HEK293T (cell line): ENCODE measurements around the gene PCYT1A.
"Not testable (repeated sequence)": the region's sequence is repeated elsewhere in the genome, so short reads cannot be mapped to it uniquely, and the experiment has no call there.

ENCODE experiments used
- CTCF ChIA-PET: fragments of 350-600 bp; formaldehyde crosslinking; extraction: SDS; loops from one replicate; lab custom pipeline; 2021; ENCODE audit warnings: antibody characterized with exemption, inconsistent platforms; lab: Yijun Ruan, JAX
- POLR2A ChIA-PET: fragments of 350-600 bp; formaldehyde crosslinking; extraction: SDS; loops from one replicate; lab custom pipeline; 2020; ENCODE audit warnings: antibody characterized with exemption, inconsistent platforms; lab: Yijun Ruan, JAX
- DNase-seq: peaks from one replicate; pipeline ENCODE4 v3.0.0; 2012; ENCODE audit warnings: mixed read lengths; ENCODE audit errors: extremely low spot score
- ARNT ChIP-seq: fragments of 450-650 bp; IDR thresholded peaks from 2 replicates; pipeline ENCODE4 v1.6.1; 2017; ENCODE audit warnings: mild to moderate bottlenecking
- BHLHE40 ChIP-seq: fragments of 450-650 bp; IDR thresholded peaks from 2 replicates; pipeline ENCODE4 v1.6.1; 2016; ENCODE audit warnings: mild to moderate bottlenecking, moderate library complexity, borderline replicate concordance
- CTBP1 ChIP-seq: fragments of 450-650 bp; IDR thresholded peaks from 2 replicates; pipeline ENCODE4 v1.6.1; 2016; ENCODE audit warnings: borderline replicate concordance
- ELF4 ChIP-seq: fragments of 450-650 bp; IDR thresholded peaks from 2 replicates; pipeline ENCODE4 v1.6.1; 2017; ENCODE audit warnings: antibody characterized with exemption
- FOXA1 ChIP-seq: fragments of 450-650 bp; IDR thresholded peaks from 2 replicates; pipeline ENCODE4 v1.6.1; 2016; ENCODE audit warnings: mild to moderate bottlenecking
- FOXK2 ChIP-seq: fragments of 450-650 bp; IDR thresholded peaks from 2 replicates; pipeline ENCODE4 v1.6.1; 2016; ENCODE audit warnings: mild to moderate bottlenecking
- FOXM1 ChIP-seq: fragments of 450-650 bp; IDR thresholded peaks from 2 replicates; pipeline ENCODE4 v1.6.1; 2017; ENCODE audit warnings: mild to moderate bottlenecking, borderline replicate concordance
- HDGF ChIP-seq: fragments of 450-650 bp; IDR thresholded peaks from 2 replicates; pipeline ENCODE4 v1.6.1; 2017; ENCODE audit warnings: antibody characterized with exemption, borderline replicate concordance
- L3MBTL2 ChIP-seq: fragments of 450-650 bp; conservative IDR thresholded peaks from 2 replicates; pipeline ENCODE4 v1.6.1; 2016; ENCODE audit warnings: mild to moderate bottlenecking
- LEF1 ChIP-seq: fragments of 450-650 bp; IDR thresholded peaks from 2 replicates; pipeline ENCODE4 v1.6.1; 2017; ENCODE audit warnings: mild to moderate bottlenecking, borderline replicate concordance
- NFRKB ChIP-seq: fragments of 450-650 bp; IDR thresholded peaks from 2 replicates; pipeline ENCODE4 v1.6.1; 2016; ENCODE audit warnings: mild to moderate bottlenecking, moderate library complexity
- SP1 ChIP-seq: fragments of 450-650 bp; IDR thresholded peaks from 2 replicates; pipeline ENCODE4 v1.6.1; 2017
- SUZ12 ChIP-seq: fragments of 450-650 bp; IDR thresholded peaks from 2 replicates; pipeline ENCODE4 v1.6.1; 2016; ENCODE audit warnings: mild to moderate bottlenecking
- TARDBP ChIP-seq: fragments of 450-650 bp; IDR thresholded peaks from 2 replicates; pipeline ENCODE4 v1.6.1; 2016
- ZNF384 ChIP-seq: fragments of 450-650 bp; IDR thresholded peaks from 2 replicates; pipeline ENCODE4 v1.6.1; 2016
- TF ChIP-seq, protein P1 (sequence below): fragments of 450-650 bp; IDR thresholded peaks from 2 replicates; pipeline ENCODE4 v1.6.1; 2016

PCYT1A gene

DNA sequence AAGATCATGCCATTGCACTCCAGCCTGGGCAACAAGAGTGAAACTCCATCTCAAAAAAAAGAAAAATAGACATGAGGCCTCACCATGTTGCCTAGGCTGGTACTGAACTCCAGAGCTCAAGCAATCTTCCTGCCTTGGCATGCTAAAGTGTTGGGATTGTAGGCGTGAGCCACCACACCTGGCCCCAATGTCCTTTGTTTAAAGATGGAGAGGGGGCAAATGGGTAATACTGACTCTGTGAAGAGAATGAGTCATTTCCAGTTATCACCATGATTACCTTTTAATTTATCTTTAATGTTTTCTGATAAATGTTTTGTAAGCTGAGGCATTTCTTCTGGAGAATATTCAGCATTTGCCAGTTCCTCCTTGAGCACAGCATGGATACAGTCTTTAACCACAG lies 28.3 kb upstream of the PCYT1A start:
- POLR2A ChIA-PET: no interaction called here
- TF ChIP-seq SP1: no peak
- TF ChIP-seq, protein P1, sequence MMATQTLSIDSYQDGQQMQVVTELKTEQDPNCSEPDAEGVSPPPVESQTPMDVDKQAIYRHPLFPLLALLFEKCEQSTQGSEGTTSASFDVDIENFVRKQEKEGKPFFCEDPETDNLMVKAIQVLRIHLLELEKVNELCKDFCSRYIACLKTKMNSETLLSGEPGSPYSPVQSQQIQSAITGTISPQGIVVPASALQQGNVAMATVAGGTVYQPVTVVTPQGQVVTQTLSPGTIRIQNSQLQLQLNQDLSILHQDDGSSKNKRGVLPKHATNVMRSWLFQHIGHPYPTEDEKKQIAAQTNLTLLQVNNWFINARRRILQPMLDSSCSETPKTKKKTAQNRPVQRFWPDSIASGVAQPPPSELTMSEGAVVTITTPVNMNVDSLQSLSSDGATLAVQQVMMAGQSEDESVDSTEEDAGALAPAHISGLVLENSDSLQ: no peak
- TF ChIP-seq BHLHE40: no peak
- no peak for TF ChIP-seq FOXK2
- TF ChIP-seq NFRKB: no peak
- TF ChIP-seq ARNT: no peak
- no peak for TF ChIP-seq TARDBP
- no peak for TF ChIP-seq ZNF384

DNA sequence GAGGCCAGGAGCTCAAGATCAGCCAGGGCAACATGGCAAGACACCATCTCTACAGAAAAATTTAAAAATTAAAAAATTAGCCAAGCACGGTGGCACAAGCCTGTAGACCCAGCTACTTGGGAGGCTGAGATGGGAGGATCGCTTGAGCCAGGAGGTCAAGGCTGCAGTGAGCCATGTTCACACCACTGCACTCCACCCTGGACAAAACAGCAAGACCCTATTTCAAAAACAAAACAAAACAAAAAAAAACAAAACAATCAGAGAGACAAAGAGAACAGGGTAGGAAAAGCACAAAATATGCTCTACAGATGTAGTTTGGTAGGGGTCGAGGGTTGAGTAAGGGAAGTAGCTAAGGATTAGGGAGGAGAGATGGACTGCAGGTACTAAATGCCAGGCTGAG lies 27.1 kb upstream of the PCYT1A start:
- no peak for DNase-seq
- TF ChIP-seq TARDBP (no peak), FOXK2 (no peak), LEF1 (no peak), ELF4 (no peak), CTBP1 (no peak), FOXA1 (no peak), SUZ12 (no peak), ARNT (no peak), ZNF384 (no peak), L3MBTL2 (no peak), BHLHE40 (no peak)
- TF ChIP-seq, protein P1: no peak
- POLR2A ChIA-PET: no interaction called here
- CTCF ChIA-PET: no interaction called here

More for the DNA sequence above, 28.3 kb upstream of the PCYT1A start:
- CTCF ChIA-PET: no interaction called here
- no peak for DNase-seq

DNA sequence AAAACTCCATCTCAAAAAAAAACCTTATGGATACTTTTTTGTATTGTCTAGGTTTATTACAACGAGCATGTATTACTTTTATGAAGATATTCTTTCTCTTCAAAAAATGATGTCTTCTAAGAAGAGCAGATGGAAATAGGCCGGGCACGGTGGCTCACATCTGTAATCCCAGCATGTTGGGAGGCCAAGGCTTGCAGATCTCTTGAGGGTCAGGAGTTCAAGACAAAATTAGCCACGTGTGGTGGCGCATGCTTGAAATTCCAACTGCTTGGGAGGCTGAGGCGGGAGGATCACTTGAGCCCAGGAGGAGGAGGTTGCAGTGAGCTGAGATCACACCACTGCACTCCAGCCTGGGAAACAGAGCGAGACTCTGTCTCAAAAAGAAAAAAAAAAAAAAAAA lies 26.6 kb upstream of the PCYT1A start:
- POLR2A ChIA-PET, DNase-seq, CTCF ChIA-PET: not testable (repeated sequence)

DNA sequence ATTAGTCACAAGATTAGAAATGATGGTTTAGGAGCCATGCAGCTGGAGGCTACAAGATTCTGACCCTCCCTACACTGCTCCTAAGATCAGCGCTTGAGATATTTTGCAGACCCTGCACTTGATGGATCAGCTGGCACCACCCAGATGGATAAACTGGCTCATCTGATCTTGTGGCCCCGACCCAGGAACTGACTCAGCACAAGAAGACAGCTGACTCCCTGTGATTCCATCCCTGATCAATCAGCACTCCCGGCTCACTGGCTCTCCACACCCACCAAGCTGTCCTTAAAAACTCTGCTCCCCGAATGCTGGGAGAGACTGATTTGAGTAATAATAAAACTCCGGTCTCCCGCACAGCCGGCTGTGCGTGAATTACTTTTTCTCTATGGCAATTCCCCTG lies 15.4 kb upstream of the PCYT1A start:
- DNase-seq, POLR2A ChIA-PET, CTCF ChIA-PET: not testable (repeated sequence)

DNA sequence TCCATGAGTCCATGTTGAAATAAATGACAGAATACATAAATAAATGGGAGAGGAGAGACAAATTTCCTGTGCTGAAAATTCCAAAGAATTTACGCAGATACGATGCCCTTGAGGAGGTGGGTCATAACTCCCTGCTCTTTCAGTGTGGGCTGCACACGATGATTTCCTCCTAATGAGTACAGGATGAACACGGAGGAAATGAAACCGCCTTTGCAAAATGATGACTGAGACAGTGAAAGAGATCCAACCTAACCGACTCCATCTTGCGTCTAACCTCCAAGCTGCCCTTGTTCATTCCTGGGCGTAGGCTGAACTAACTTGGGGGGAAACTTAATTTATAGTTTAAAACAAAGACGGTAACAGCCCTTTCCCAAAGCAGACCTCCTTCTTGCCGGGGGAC lies 15.0 kb upstream of the PCYT1A start:
- DNase-seq, CTCF ChIA-PET, POLR2A ChIA-PET: not testable (repeated sequence)

DNA sequence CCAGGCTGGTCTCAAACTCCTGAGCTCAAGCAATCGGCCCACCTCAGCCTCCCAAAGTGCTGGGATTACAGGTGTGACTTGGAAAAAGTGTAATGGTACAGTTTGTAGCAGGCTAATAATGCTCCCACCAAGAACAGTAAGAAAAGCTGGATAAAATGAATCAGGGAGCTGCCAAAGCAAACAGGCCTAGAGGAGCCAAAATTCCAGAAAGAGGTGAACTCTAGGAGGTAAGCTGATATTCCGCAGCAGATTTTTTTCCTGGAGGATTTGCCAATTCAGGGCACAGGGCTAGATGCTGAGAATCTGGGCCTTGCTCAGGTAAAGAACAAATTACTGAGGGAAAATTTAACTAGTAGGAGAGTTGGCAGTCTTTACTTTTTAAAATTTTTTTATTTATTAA lies 11.0 kb upstream of the PCYT1A start:
- POLR2A ChIA-PET: no interaction called here
- TF ChIP-seq CTBP1 (no peak), ARNT (no peak), NFRKB (no peak), BHLHE40 (no peak), SUZ12 (no peak), FOXK2 (no peak), TARDBP (no peak), SP1 (no peak), L3MBTL2 (no peak), ZNF384 (no peak), HDGF (no peak), ELF4 (no peak), FOXA1 (no peak), LEF1 (no peak), FOXM1 (no peak)
- TF ChIP-seq, protein P1: no peak
- no peak for DNase-seq
- CTCF ChIA-PET: no interaction called here

DNA sequence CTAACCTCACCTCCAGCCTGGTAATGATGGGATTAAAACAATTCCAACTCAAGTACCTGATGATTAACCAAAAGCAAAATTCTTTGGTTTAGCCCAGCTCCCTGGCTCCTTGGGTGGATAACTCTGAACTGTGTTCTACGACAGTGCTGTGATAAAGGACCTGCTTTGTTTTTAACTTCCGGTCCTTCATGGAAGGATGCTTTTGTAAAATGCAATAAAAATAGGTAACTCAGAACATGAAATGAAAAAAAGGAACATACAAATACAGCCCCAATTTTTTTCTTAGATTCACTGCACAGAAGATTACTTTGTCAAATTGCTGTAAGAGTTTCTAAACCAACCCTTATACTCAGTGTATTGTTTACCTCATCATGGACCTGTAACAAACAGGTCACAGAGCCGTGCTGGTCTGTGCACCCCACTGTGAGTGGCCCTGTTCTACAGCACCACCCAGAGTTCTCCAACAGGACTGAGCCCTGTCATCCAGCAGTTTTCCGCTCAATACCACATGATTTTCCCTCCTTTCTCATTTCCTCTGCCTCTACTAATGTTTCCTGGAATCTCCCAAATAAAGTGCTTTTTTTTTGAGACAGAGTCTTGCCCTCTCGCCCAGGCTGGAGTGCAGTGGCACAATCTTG lies 4.9 kb upstream of the PCYT1A start:
- no peak for DNase-seq
- ChIA-PET POLR2A (no interaction called here), CTCF (interaction anchor here (0.6 kb wide), 1 partner anchor 152 kb away, joined by 3 read pairs; no protein-coding TSS in a partner anchor)
- TF ChIP-seq SUZ12: no peak
- TF ChIP-seq, protein P1: no peak
- no peak for TF ChIP-seq CTBP1
- TF ChIP-seq FOXM1: no peak
- TF ChIP-seq SP1: no peak
- no peak for TF ChIP-seq ZNF384
- TF ChIP-seq ARNT: no peak
- no peak for TF ChIP-seq FOXK2
- no peak for TF ChIP-seq LEF1
- no peak for TF ChIP-seq HDGF
- TF ChIP-seq ELF4: no peak
- TF ChIP-seq L3MBTL2: no peak
- TF ChIP-seq FOXA1: no peak
- no peak for TF ChIP-seq NFRKB
- TF ChIP-seq BHLHE40: no peak
